NCI-H748 (cell line): Measurements from ENCODE around the gene MMP19.
"Not testable (repeated sequence)": the region's sequence is repeated elsewhere in the genome, so short reads cannot be mapped to it uniquely, and the experiment has no call there.

ENCODE experiments used
- DNase-seq: peaks from one replicate; lab custom pipeline; 2025; ENCODE audit not compliant: unreplicated experiment; lab: John Stamatoyannopoulos, UW

The MMP19 gene, protein sequence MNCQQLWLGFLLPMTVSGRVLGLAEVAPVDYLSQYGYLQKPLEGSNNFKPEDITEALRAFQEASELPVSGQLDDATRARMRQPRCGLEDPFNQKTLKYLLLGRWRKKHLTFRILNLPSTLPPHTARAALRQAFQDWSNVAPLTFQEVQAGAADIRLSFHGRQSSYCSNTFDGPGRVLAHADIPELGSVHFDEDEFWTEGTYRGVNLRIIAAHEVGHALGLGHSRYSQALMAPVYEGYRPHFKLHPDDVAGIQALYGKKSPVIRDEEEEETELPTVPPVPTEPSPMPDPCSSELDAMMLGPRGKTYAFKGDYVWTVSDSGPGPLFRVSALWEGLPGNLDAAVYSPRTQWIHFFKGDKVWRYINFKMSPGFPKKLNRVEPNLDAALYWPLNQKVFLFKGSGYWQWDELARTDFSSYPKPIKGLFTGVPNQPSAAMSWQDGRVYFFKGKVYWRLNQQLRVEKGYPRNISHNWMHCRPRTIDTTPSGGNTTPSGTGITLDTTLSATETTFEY

DNA sequence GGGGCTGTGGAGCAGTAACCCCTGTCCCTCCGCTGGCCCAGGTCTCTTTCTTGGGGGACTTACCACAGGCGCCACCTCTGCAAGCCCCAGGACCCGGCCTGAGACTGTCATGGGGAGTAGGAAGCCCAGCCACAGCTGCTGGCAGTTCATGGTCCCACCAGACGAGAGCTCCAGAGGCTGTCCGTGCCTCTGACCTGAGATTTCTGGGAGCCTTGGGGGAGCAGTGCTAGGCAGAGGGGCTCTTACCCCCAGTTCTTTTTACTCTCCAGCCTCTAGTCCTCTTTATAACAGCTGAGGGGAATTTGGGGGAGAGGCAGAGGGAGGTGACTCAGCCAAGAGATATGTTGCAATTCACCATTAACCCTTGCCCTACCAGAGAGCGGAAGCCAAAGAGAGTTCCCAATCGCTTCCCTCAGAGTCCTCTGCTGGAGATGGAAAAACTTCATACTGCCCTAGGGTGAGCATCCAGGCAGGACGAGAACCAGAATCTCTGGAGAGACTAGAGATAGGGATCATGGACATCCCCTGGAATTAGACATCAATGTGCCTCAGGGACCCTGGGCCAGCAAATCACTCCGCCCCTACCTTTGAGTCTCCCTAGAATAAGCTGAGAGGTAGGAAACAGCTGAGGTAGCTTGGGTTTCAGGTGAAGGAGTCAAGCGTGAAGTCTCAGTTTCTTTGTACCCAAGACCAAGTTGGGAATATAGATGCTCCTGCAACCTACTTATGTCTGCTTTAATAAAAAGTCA, at the start of gene MMP19:
MMP19 (minus strand) TSS at position 256 of the 749 bp plus-strand sequence; CDS start at position 150, 106 bp downstream.
- DNase-seq: no peak

DNA sequence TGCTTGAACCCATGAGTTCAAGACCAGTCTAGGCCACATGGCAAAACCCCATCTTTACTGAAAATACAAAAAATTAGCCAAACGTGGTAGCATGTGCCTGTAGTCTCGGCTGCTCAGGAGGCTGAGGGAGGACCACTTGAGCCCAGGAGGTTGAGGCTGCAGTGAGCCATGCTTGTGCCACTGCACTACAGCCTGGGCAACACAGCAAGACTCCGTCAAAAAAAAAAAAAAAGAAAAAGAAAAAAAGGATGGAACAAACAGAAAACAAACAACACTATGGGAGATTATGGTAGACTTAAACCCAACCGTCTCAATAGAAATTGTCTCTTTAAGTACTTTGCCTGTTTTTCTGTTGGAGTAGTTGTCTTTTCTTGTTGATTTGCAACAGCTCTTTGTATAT, 48.6 kb upstream of the MMP19 start:
- DNase-seq: no peak

DNA sequence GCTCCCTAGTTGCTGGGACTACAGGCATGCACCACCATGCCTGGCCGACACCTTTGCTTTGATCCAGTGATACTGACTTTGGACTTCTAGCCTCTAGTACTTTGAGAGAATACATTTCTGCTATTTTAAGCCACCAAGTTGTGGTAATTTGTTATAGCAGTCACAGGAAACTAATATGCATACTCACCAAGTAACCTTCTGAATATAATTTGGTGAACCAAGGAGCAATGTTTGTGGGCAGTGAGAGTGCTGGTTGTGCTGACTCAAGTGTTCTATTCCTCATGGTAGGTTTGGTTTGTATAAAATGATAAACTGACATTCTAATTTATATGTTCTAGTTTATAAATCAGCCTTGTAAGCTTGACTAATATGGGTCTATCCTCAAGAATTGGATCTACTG, 42.4 kb upstream of the MMP19 start:
- no peak for DNase-seq

DNA sequence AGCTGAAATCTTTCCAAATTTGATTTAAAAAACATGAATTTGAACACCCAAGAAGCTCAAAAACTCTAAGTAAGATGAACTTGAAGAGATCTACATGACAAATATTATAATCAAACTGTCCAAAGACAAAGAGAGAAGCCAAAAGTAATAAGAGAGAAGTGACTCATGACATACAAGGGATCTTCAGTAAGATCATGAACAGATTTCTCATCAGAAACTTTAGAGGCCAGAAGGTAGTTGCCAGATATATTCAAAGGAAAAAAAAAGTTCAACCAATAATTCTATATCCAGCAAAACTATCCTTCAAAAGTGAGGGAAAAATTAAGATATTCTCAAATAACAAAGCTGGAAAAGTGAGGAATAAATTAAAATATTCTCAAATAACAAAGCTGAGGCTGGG, 35.1 kb upstream of the MMP19 start:
- no peak for DNase-seq

DNA sequence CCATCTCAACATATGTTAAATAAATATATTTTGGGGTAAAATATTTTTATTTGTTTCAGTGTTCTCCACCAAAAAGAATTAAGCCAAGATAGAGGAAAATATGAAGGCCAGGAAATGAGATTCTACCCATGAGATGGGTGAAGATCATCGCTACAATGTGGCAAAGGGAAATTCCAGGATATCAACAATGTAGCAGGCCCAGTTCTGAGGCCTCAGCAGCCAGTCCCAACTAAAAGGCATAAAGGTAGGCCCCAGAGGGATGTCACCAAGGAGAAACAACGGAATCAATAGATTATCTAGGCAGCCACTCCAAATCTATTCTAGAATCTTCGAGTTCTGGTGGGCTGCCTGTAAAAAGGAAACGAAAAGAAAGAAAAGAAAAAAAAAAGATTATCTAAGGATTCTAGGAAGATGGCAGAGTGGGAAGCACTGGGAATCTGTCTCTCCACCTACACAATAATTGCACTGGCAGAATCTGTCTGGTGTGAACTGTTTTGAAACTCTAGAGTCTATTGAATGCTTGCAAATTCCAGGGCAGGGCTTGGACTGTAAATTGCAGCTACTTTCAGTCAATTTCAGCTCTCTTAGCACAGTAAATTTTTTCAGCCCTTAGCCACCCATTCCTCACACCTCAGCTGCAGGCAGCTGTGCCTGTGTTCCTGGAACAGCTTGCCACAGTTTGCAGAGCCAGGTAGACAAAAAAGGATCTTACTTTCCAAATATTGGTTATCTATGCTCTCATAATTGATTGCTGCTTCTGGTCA, 33.1 kb upstream of the MMP19 start:
- DNase-seq: no peak

DNA sequence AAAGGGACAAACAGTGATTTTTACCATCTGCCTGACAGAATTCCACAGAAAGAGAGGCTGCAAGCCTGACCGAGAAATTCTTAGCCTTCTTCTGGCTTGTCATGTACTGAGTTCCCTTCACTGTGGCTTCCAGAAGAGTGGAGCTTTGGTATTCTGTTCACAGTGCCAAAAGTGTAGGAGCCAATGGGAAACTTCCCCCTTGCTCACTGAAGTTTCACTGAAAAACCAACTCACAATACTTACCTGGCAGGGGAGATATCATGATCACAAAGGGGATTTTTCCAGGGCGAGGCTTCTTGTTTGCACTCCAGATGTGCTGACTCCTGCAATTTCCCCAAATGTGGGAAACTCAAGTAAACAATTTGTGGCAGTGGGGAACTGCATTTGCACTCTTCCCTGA, 31.7 kb upstream of the MMP19 start:
- DNase-seq: no peak

DNA sequence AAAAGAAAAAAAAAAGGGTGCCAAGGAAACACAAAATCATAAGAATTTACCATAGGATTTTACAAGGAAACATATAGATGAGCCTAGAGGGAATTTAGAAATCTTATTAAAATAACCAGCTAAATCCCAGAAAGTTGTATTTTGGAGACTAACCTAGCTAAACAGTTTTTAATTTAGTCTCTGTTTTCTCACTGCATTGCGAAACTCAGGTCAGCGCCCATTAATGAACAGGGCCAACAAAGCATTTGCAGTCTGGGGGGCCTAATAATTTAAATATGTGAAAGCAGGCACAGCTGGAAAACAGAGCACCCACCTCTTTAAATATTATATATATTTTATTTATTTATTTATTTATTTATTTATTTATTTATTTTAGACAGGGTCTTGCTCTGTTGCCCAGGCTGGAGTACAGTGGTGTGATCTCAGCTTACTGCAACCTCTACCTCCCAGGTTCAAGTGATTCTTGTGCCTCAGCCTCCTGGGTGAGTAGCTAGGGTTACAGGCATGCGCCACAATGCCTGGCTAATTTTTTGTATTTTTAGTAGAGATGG, 23.8 kb upstream of the MMP19 start:
- not testable (repeated sequence) for DNase-seq

DNA sequence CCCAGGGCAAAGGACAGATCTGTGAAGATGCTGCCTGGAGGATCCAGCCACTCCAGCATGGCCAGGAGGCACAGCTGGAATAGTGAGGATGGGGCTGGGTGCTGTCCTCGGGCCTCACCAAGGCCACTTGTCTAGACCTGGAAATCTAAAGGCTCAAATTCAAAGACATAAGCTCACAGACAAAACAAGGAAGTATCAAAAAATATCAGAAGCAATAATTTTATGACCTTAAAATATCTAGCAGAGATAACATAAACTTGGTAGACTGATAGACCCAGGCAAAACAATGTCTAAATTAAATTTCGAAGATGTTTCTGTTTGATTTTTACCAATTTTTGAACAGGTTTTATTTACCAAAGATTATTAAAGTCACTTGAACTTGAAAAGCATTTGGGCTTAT, 22.6 kb upstream of the MMP19 start:
- no peak for DNase-seq

DNA sequence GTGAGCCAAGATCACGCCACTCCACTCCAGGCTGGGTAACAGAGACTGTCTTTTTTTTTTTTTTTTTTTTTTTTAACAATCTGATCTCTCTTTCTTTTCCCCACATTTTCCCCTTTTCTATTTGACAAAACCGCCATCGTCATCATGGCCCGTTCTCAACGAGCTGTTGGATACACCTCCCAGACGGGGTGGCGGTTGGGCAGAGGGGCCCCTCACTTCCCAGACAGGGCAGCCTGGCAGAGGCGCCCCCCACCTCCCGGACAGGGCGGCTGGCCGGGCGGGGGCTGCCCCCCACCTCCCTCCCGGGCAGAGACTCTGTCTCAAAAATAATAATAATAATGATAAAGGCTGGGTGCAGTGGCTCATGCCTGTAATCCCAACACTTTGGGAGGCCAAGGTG, 20.2 kb upstream of the MMP19 start:
- DNase-seq: not testable (repeated sequence)

DNA sequence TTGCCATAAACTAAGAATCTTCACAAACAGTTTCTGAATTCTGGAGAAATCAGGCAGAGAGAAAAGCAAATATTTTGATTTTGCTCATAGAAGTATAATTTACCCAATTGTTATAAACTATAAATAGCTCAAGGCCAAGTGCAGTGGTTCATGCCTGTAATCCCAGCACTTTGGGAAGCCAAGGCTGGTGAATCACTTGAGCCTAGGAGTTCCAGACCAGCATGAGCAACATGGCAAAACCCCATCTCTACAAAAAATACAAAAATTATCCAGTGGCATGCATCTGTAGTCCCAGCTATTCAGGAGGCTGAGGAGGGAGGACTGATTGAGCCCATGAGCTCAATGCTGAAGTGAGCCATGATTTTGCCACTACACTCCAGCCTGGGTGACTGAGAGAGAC, 19.6 kb upstream of the MMP19 start:
- DNase-seq: no peak

DNA sequence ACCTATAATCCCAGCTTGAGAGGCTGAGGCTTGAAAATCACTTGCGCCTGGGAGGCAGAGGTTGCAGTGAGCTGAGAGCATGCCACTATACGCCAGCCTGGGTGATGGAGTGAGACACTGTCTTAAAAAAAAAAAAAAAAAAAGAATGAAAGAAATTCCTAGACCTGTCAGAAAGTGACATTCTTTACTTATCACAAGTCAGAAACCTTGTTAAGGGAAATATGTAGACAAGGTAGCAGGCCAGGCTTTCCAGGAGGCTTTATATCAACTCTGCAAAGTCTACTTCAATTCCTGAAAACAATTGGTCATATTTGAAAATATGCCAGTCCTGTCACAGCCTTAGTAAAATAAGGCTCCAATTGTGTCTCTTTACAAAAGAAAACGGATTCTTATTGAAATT, 19.1 kb upstream of the MMP19 start:
- DNase-seq: no peak

DNA sequence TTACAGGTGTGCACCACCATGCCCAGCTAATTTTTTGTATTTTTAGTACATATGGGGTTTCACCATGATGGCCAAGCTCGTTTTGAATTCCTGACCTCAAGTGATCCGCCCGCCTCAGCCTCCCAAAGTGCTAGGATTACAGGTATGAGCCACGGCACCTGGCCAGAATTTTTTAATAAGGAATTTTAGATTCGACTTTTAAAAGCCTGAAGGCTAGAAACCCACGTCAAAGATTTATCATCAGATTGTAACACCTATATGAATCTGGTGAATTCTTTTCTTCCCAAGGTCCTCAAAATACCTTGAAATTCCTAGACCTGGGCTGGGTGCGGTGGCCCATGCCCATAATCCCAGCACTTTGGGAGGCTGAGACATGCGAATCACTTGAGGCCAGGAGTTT, 18.7 kb upstream of the MMP19 start:
- DNase-seq: no peak

DNA sequence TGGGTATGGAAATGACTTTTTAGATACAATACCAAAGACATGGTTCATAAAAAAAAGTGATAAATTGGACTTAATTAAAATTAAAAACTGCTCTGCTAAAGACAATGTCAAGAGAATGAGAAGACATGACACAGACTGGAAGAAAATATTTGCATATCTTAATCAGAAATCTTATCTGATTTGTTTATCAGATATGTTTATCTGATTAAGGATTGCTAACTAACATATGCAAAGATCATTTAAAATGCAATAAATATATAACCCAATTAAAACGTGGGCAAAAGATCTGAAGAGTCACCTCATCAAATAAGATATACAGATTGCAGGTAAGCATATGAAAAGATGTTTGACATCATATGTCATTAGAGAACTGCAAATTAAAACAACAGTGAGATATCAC, 10.0 kb upstream of the MMP19 start:
- DNase-seq: no peak

DNA sequence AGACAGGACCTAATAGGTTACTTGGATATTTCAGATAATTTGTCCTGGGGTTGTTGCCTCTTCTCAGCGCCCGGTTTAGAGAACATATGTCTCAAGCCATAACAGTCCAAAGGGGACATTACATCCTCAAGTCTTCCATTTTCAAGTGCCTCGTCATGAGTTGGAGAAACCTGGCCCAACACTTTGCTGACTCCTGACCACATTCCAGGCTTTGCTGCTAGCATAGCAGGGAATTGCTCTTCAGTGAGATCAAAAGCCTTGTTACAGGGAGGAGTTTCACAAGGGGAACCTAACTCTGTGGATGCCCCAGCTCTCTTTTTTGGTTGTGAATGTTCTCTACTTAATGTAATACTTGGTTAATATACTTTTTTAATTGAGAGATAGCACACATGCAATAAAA, 8.2 kb upstream of the MMP19 start:
- DNase-seq: no peak

DNA sequence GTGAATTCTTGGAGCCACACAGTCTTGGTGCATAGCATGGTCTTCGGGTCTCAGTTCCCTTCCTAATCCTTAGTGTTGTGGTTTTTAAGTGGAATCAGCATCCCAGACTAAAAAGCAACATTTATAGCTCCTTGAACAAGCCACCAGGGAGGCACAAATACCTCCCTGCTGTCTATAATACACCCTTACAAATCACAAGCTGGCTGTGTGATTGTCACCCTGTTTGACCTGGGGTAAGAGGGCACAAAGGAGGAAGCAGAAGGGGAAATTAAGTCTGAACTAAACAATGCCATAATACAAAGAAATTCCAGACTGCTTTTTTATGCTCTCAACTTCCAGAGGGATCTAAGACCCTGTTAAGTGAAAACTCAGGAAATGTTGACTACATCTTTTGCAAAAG, 7.7 kb upstream of the MMP19 start:
- no peak for DNase-seq

DNA sequence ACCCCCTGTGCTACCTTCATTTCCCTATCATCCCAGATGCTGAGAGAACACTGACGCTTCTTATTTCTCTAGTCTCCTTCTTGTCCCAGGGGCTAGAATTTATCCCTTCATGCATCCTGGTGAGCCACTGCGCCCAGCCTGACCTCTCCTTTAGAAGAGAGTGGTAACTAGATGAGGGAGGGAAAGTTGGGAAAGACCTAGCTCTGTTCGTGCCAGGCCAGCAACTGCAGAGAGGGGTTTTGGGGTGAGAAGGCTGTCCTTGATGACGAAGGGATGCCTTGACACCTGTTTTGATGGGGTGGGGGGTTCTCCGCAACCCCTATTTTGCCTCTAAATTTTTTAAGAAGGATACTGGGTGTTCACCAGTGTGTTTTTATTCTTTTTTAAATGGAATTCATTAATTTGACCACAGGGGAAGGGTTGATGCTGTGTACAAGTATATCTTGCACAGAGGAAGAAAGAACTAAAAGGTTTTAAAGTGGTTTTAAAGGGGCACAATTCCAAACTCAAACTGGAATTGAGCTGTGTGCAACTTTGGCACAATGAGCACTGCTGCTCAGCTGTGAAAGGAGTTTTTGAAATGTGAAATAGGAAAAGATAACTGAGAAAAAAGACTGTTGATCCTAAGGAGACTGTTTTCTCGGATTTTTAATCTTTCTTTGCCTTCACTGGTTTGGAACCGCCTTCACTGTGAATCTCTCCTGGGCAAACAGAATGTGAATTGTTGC, 7.0 kb upstream of the MMP19 start:
- no peak for DNase-seq

DNA sequence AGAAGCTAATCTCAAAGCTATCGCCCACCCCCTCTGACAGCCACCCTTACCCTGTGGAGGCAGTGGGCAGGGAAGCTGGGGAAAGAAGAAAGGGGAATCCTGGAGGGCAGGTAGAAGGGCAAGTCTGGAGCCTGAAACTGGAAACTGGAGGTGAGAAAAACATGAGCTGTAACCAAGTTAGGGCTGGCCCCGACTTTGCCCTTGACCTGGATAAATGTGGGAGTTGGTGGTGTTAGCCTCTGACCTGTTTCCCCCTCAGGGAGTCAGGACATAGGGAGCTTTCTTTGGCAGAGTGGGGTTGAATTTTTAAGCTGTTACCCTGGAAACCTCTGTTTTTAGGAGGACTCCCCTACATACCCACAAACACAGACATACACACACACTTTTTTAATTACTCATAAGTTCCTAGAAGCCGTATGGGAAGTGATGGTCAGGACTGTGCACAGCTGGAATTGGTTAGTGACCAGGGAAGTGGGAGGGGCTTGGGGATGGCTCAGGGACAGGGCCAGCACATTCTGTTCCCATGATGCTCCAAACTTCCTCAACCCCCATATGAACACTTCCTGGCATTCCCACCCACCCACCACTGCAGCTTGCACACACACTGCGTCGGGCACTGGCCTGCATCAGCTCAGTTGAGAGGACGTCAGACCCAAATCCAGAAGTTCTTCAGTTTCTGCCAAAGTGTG, 5.0 kb upstream of the MMP19 start:
- DNase-seq: peak; percentile 8

DNA sequence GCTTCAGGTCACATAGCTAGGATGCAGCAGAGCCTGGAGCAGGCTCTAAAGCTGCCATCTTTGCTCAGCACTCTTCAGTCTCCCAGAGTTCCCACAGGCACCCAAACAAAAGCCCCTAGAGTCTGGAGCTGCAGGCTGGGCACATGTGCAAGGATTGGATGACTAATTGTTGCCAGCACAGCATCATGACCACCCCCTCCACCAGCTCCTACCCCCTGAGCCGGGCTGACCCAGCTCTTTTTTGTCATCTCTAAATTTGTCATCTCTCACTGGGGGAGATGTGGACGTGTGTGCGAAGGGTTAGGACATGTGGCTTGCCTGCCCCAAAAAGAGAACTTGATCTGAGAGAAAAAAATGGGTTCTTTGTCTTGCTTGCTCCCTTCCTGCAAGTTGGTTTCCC, 4.3 kb upstream of the MMP19 start:
- DNase-seq: no peak

DNA sequence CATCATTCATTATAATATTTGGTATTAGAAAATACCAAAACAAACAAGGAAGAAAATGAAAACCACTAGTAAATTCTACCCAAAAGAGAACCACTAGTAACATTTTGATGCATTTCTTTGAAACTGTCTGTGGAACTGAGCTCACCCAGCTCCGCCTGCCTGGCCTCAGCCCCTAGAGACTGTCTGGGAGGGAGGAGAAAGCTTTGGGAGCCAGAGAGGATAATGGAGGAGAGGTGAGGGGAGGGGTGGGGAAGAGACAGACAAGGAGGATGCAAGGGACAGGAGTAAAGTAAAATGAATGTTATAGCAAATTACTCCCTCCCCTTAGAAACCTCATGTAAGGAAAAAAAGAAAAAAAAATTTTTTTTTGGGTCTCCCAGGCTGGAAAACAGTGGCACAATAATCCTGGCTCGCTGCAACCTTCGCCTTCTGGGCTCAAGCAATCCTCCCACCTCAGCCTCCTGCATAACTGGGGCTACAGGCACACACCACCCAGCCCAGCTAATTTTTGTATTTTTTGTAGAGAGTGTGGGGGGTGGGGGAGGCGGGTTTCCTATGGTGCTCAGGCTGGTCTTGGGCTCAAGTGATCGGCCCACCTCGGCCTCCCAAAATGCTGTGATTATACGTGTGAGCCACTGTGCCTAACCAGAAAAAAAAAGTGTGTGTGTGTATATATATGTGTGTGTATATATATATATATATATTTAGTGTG, 3.2 kb upstream of the MMP19 start:
- no peak for DNase-seq
